NOMO-1 (cell line): ENCODE results near the gene TMEM238.
"Not testable (repeated sequence)": the region's sequence is repeated elsewhere in the genome, so short reads cannot be mapped to it uniquely, and the experiment has no call there.

Source experiments
- DNase-seq, 2 experiments: peaks; one replicate each; lab custom pipeline; 2025; ENCODE audit not compliant: unreplicated experiment in 2 of 2; lab: John Stamatoyannopoulos, UW

The TMEM238 gene

DNA sequence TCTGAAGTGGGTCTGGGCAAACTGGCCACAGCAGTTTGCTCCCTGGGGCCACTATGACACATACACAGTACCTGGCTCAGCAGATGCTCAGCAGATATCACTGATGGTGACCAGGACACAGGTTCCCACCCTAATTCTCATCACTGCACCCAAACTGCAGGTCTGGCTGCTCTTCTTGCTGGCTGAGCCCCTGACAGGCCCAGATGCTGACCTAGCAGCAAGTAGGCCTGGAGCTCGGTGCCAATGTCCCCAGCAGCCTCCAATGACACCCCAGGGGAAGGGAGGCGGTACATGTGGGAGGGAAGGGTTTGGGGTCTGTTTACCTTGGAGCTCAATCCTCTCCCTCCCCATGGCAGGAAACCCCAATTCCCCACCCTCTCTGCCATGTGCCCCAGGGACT lies 18.4 kb upstream of the TMEM238 start:
- DNase-seq: no peak

DNA sequence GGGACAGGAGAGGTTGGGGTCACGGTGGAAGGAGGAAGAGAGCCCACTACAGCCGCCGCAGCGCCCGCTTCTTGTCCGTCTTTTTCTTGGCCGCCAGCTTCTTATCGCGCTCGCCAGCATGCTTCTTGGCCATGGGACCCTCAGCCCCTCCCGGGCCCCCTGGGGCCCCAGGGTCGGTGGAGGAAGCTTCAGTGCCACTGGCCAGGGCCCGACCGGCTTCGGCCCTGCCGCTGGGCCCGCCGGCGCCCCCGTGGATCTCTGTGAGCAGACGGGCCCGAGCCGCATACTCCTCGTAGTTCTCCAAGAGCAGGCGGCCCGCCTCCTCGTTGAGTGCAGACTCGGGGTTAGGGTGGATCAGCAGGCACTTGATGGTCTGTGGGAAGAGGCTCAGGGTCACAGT lies 17.3 kb upstream of the TMEM238 start:
- not testable (repeated sequence) for DNase-seq

DNA sequence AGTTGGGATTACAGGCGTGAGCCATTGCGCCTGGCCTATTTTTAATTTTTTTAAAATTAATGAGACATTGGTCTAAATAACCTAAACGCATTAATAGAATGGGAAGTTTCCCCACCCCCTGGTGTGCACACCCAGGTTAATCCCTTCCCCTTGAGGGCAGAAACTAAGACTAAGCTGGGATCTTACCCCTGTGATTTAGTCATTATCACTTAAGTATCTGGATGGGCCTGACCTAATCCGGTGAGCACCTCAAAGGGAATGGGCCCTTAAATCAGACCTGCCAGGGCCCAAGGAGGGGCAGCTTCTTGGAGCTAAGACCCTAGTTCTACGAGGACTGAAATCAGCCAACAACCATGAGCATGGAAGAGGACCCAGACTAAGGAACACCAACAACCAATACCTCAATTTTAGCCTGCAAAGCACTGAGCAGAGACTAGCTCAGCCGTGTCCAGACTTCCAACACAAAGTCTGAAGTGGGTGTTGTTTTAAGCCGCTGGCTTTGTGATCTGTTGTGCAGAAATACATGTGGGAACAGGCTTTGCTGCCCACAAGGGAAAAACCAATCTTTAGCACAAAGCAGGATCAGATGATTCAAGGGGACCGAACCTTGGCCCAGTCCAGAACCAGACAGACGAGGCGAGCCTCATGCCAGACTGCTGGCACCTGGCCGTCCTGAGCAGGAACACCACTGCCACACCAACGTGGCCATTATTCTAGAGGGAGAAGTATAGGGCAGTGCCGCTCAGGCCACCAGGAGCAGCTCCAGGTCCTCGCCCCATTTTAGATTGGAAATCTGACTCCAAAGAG lies 16.4 kb upstream of the TMEM238 start:
- no peak for DNase-seq

DNA sequence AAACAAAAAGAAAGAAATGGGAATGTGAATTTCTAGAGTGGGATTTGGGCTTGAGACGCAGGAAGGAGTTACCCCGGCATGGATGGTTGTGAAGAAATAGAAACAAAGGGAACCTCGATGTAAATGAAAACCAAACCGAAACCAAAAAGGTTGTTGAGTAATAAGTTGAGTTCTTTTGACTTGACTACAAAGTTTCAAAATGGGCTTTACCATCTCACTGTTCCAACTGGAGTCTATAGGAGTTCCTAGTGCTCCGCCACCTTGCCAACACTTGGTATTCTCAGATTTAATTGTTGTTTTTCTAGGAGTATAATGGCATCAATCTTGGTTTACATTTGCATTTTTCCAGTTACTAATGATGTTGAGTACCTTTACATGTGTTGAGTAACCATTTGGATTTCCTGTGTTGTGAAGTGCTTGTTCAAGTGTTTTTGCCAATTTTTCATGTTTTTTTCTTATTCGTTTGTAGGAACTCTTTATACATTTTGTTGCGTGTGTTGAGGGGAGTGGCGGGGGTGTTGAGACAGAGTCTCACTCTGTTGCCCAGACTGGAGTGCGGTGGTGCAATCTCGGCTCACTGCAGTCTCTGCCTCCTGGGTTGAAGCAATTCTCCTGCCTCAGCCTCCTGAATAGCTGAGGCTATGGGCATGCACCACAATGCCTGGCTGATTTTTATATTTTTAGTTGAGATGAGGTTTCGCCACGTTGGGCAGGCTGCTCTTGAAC lies 14.3 kb upstream of the TMEM238 start:
- peak; percentile 42 to 82 for DNase-seq

DNA sequence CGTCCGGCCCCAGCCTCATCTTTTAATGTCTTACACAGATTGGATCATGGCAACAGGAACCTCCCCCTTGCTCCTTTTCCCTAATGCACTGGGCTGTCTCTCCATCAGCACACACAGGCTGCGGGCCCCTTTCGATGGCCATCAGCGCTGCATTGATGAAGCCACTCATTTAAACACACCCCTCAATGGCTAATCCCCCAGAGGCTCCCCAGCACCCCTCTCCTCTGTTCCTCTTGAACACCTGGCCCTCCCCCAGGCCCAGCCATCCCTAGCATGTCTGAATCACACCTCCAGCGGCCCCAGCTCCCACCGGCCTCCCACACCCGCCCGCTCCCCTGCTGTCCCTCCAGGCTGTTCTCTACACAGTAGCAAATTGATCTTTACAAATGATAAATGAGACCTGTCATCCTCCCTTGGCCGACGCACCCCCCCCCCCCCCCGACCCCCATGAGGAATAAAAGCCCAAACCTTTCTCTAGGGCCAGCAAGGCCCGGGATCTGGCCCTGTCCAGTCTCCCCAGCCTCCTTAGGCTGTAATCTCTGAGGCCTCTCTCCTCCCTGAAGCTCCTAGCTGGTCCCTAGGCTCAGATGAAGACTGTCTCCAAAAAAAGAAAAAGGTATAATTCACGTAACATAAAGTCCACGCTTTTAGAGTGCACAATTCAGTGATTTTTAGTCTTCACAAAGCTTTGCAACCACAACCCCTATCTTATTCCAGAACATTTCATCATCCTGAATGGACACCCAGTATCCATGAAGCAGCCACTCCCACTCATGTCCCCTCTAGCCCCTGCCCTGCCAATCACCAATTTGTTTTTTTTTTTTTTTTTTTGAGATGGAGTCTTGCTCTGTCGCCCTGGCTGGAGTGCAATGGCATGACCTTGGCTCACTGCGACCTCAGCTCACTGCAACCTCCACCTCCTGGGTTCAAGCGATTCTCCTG lies 9.0 kb upstream of the TMEM238 start:
- no peak for DNase-seq

DNA sequence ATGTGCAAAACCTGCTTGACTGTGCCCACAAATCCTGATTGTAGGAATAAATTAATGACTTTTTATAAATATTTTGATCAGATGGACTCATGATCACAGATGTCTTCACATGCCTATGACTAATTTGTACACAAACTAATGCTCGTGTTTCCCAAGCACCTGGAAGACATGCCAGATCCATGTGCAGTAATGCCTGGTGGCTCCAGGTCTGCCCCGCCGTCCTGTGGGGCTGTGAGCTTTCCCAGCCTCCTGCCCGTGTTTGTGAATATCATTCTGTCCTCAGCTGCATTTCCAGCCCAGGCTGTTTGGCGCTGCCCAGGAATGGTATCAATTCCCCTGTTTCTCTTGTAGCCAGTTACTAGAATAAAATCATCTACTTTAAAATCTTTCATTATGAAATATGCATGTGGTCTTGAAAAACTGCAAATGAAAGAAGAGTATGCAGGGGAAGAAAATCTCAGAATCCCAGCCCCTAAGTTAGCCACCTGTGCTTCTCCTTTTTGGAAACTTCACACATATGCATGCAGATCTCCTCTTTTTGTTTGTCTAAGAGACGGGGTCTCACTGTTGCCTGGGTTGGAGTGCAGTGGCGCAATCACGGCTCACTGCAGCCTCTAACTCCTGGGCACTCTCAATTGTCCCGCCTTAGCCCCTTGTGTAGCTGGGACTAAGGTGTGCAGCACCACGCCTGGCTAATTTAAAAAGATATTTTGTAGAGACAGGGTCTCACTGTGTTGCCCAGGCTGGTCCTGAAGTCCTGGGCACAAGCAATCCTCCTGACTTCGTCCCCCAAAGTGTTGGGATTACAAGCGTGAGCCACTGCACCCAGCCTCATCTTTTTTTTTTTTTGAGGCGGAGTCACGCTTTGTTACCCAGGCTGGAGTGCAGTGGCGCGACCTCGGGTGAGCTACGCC lies 7.9 kb upstream of the TMEM238 start:
- DNase-seq: no peak

DNA sequence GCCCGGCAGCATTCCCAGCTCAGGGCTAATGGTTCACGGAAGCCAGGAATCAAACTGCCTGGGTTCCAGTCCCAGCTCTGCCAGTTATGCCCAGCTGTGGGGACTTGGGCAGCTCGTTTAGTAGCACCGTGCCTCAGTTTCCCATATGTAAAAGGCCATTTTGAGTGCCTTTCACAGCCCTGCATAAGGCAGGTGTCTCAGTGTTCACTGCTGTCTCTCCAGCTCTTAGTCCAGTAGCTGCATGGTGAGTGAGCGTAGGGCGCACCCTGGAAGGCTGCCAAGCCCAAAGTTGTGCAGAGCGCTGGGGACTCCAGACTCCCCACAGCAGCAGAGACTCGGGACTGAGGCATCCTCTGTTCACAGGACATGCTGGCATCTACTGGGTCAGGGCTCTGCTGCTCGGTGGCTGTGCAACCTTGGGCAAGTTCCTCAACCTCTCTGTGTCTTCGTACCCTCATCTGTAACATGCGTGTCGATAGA lies 7.1 kb upstream of the TMEM238 start:
- DNase-seq: no peak

DNA sequence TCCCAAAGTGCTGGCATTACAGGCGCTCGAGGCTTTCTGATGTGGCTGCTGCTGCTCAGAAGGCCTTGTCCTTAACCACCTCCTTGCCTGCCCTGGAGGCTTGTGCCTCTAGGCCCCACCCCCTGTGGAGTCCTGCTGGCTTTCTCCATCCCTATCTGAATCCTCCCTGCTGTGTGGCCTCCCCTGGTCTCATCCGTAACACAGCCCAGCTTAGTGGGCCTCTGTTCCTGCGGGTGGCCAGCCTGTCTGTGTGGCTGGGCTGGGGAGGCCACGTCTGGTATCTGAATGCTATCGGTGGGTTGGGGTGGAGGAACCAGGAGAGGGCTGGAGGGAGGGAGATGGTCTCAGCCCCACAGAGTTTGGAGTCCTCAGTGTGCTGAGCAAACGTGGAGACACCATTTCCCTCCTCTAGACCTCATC lies 6.4 kb upstream of the TMEM238 start:
- no peak for DNase-seq

DNA sequence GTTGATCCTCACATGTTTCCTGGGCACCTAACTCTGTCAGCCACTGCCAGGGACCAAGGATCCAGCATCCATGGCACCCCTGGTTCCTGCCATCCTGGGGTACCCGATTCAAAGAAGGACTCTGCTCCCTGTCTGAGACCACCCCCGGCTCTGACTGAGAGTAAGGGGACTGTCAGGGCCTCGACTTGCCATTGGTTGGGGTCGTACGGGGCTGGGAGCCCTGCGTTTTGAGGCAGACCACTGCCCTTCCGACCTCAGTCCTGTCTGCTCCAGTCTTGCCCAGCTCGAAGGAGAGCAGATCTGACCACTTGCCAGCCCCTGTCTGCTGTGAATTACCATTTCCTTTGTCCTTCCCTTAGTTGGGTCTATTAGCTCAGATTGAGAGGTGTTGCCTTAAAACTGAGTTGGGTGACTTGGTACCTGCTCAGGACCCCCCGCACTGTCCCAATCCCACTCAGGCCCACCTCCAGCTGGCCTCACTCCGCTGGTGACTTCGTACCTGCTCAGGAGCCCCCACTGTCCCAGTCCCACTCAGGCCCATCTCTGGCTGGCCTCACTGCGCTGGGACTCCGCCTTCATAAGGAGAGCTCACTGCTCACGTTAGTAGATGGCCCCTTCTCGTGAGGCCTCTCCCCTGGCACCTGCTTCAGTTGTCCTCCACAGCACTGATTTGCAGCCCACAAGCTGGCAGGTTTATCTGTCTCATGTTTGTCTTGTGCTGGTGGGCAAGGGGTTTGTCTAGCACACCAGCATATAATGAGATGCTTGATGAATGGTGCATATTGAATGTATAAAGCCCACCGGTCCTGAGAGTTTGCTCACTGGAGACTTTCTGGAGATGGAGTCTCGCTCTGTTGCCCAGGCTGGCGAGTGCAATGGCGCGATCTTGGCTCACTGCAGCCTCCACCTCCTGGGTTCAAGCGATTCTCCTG lies 5.6 kb upstream of the TMEM238 start:
- DNase-seq: no peak

DNA sequence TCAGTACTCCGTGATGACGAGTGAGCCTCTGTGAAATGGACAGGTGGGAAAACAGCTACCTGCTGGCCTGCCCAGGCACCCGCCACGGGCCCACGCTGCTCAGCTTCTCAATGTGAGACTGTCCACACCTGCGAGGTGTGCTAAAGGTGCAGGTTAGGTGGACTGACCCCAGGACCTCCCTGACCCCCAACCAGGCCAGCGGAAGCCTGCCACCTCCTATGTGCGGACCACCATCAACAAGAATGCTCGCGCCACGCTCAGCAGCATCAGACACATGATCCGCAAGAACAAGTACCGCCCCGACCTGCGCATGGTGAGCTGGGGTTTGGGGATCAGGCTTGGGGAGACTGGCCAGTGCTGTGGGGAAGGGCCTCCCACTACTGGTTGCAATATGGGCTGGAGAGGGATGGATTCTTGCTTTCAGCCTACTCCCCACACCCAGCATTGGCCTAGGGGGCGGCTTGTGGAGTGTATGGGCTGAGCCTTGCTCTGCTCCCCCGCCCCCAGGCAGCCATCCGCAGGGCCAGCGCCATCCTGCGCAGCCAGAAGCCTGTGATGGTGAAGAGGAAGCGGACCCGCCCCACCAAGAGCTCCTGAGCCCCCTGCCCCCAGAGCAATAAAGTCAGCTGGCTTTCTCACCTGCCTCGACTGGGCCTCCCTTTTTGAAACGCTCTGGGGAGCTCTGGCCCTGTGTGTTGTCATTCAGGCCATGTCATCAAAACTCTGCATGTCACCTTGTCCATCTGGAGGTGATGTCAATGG lies 3.8 kb upstream of the TMEM238 start:
- DNase-seq: no peak

DNA sequence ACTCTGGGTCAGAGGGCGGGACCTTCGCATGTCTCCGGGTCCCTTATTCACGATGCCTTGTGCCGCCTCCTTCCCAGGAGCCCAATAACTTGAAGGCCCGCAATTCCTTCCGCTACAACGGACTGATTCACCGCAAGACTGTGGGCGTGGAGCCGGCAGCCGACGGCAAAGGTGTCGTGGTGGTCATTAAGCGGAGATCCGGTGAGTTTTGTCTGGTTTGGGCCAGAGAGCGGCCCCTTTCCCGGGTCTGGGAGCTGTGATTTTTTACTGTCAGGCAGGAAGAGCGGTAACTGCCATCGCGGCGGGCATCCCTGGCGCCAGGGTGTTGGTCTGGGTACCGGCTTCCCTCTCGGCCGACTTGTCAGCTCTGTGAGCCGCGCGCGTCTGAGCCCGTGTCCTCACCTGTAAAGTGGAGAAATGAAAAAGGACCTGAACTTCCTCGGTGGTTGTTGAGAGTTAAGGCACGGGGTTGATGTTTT lies 2.4 kb upstream of the TMEM238 start:
- no peak for DNase-seq

DNA sequence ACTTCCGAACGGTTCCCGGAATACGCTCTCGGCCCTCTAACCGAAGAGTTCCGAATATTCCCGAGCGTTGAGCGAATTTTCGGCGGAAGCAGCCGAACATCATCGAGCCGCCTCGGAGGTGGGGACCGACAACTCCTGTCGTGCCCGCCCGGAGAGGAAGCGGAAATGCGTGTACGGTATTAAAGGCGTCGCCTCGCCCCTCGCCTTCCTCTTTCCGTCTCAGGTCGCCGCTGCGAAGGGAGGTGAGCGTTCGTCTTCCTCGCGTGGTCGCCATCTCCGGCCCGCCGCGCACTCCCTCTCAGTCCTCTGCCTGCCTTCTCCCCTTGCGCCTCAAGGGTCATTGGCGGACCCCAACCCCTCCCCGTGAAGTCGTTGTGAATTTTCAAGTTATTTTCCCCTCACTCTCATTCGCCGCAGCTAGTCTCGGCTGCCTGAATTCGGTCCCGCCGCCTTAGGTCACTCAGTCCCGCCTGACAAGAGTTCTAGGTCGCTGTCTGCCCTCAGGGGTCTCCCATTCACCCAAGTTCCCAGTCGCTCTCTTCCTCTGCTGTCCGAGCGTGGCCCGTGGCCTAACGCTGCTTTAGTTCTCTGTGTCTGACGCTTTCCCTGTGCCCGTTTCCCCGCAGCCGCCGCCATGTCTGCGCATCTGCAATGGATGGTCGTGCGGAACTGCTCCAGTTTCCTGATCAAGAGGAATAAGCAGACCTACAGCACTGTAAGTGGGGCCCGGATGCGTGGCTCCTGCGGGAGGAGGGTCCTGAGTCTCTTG lies 1.8 kb upstream of the TMEM238 start, which contains the start of gene RPL28:
RPL28 (plus strand) TSS at position 209 of the 769 bp plus-strand sequence; CDS start at position 635, 426 bp downstream.
- peak; percentile 97 to 98 for DNase-seq

DNA sequence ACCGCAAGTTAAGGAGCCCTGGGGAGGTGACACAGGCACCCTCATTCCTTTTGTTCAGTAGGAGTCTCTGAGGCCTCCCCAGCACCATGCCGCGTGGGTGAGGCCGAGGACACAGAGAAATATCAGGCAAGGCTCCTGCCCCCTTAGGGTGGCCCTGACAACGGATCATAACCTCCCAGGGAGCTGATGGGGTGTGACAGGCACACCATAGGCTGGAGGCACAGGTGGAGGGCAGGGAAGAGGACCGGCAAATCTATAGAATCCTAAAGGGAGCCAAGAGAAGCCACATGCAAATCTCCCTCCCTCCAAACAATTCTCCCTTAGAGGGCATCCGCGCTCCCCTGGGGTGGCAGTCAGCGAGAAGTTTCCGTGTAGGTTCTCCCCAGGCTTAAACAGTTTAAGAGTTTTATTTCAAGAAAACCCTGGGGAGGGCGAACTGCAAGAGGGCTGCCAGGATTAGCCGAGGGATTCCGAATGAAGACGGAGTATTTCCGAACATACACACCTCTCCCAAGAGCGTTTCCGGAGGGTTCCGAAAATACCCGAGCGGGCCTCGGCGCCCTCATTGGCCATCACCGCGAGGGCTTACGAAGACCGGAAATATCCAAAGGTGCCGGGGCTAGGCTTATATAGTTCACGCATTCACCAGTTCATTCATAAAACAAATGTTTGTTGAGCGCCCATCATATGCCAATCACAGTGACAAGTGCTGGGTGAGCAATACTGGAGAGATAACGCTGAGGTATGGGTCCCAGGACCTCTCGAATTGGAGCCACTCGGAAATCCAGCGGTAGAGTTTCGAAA lies 1.0 kb upstream of the TMEM238 start:
- peak; percentile 92 to 97 for DNase-seq

DNA sequence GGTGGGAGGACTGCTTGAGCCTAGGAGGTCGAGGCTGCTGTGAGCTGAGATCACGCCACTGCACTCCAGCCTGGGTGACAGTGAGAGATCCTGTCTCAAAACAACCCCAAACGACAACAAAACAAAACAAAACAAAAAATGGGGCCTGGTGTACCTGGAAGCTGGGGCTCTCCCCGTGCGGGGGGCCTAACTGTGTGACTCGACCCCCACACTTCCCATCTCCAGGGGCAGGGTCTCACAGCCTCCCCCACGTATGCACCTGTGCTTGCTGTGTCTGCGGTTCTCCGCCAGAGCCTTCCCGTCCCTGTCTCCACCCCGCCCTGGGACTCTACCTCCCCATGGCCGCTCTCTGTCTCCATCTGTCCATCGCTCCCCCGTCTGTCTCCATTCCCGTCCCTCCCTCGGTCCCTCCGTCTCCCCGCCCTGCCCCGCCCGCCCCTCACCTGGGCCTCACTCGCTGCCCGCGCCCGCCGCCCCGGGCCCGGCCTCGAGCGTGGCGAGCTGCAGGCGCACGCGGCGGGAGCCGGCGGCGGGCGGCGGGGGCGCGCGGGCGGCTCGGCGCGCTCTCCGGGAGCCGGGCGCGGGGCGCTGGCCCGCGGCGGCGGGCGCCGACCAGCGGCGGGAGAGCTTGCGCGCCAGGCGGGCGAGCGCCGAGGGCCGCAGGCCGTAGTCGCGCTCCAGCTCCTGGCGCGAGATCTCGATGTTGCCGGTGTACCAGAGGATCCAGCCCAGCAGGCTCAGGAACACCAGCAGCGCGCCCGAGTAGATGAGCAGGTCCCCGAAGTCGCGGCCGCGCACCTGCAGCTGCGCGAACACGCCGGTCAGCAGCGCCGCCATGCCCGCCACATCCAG lies 587 bp downstream of the TMEM238 start:
- DNase-seq: peak; percentile 57 to 58

DNA sequence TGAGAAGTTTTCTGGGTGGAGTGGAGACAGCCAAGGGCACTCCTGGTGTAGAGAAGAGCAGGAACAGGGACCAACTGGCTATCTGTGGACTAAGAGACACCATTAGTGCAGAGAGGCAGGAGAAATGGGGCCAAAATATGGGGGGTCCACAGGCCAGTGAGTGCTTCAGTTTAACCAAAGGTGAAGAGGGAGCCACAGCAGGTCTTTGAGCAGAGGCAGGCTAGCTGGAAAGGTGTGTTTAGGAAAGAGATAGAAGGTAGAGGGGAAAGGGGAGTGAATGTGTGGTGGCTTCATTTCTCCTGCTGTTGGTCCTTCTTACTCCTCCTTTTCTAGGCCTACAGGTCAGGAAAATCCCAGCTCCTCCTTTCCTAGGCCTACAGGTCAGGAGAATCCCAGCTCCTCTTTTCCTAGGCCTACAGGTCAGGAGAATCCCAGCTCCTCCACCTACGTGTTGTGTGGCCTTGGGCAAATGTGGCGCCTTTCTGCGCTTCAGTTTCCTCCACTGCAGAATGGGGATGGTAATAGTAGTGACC lies 1.5 kb downstream of the TMEM238 start:
- DNase-seq: no peak
